Measurements from ENCODE around the gene PROK1.

Gene PROK1

GRCh38 chr1:110489973-110490542 is 39.1 kb downstream of the PROK1 start:
- no peak for DNase-seq (ENCODE audit: low spot score)

DNA sequence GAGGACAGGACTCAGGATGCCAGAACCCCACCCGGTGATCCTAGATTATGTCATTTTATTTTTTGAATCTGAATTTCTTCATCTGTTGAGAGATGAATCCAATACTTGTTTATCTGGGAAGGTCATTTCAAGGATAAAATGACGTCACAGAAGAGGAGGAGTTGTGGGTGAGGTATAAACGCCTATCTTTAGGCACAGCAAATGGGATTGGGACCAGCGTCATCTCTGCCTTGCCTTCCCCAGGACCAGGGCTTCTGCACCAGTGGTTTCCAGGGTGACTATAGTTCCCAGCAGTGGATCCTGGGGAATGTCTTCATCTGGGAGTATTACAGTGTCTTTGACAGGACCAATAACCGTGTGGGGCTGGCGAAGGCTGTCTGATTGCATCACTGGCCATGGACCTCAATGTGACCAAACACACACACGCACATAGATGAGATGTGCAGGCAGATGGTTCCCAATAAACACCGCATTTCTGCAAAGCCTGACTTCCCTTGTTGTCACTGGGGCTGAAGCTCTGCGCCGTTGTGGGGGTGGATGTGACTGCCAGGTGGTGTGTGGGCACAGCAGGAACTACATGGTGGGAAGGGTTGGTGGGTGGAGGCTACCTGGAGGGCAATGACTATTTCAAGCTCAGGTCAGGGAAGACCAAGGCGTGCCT is 40.0 kb downstream of the PROK1 start:
- DNase-seq (ENCODE audit: low spot score), result no peak

- DNase-seq (ENCODE audit: low spot score), result no peak
Measured at GRCh38 chr1:110492573-110492972, 41.6 kb downstream of the PROK1 start.

DNA sequence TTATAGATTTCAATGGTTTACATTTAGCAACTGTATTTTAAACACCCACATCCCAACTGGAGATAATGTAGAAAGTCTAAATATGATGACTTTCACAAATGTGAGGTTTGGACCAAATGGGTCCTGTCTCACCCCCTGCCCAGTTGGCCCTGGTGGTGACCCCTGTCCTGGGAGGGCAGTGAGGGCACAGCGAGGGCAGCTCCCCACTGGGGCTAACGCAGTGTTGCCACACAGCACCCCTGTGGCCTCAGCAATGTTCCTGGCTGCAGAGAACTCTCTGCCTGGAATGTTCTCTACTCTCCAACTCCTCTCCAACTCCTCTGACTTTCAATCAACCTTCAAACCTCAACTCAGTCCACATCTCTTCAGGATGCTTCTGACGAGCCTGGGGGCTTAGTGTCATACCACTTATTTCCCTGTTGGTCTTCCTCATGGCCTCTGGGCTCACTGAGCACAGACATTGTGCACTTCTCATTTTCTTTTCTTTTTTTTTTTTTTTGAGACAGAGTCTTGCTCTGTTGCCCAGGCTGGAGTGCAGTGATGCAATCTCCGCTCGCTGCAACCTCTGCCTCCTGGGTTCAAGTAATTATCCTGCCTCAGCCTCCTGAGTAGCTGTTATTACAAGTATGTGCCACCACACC is 42.2 kb downstream of the PROK1 start:
- DNase-seq (ENCODE audit: low spot score), result no peak

DNA sequence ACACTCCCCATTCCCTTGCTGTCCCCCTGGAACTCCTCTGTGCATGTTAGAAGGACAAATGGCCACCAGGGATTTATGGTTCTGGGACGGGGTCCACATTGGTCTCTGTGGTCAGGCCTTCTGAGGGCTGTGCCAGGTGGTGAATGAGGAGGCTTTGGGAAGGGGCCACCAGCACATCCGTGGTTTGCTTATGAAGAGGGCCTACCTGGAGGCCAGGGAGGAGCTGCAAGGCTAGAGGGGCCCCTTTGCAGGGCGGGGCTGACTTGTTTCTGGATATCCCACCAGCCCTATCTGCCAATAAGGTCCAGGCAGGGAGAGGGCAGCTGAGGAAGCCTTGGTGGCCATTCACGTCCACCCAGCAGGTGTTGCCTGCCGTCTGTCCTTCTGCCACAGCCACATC is 43.1 kb downstream of the PROK1 start:
- DNase-seq (ENCODE audit: low spot score), result no peak

GRCh38 chr1:110494522-110495406 is 43.8 kb downstream of the PROK1 start:
- DNase-seq (ENCODE audit: low spot score), result no peak

DNA sequence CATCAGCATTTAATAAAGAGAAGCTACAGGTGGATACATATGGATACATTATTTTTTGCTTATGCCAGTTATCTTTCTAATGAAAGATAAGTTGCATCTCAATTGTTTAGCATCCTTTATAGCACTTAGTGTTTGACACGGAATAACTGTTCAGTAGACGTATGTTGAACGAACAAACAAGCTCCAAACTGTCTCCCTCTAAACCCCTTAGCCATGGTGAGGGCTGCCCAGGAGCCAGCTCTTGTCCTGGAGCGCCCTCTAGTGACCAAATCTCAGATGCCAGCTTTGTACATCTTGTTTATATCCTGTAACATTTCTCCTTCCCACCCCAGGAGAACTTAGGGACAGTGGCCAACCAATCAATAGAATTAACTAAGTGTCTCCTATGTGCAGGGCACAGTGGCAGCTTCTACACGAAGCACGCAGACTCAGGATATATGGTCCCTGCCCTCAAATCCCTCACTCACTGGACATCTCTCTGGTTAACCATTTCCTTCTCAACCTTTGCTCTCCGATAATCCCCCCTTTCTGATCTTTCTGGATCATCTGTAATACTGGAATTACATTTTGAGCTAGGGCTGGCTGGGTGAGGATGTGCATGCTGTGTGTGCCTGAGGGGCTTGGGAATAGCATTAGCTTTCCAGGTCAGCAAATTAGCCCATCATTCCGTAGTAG is 45.1 kb downstream of the PROK1 start:
- DNase-seq (ENCODE audit: low spot score), result peak; percentile 80

DNA sequence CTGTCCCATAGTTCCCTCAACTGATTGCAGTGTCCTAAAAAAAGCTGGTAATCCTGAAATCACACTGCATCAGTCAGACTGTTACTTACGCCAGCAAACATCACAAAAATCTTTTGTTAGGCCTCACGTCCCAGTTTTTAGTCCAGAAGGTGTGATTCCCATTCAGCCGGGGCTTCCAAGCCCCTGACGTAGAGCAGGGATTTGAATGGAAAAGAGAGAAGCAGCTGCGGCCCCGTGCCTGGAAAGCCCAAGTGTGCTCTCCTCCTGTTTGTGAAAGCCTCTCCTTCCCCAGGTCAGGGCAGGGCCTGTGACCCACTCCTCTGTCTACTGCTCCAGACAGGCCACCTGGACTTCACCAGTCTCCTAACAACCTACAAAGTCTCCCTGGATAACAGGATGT is 47.3 kb downstream of the PROK1 start:
- DNase-seq (ENCODE audit: low spot score), result no peak

GRCh38 chr1:110501488-110502132 is 50.7 kb downstream of the PROK1 start:
- no peak for DNase-seq (ENCODE audit: low spot score)

- no peak for DNase-seq (ENCODE audit: low spot score)
Measured at GRCh38 chr1:110502402-110503151, 51.6 kb downstream of the PROK1 start.

GRCh38 chr1:110503471-110503870 is 52.5 kb downstream of the PROK1 start:
- DNase-seq (ENCODE audit: low spot score), result no peak

DNA sequence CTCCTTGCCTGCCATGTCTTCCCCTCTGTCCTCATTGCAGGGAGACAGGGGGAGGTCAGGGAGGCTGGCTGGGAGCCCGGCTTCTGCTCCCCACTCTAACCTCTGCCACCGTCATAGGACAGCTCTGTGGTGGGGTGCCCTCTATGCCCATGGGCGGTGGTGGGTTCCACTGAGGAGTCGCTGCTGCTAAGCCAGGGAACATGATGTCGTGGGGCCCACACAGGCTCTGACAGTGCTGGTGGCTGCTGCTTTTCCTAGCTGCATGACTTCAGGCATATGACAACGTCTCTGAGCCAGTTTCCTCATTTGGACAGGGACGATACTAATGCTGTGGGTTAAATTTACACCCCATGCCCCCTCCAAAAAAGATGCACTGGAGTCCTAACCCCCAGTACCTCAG is 53.3 kb downstream of the PROK1 start:
- no peak for DNase-seq (ENCODE audit: low spot score)

- DNase-seq (ENCODE audit: low spot score), result no peak
Measured at GRCh38 chr1:110505596-110505995, 54.6 kb downstream of the PROK1 start.

- DNase-seq (ENCODE audit: low spot score), result no peak
Measured at GRCh38 chr1:110506541-110506940, 55.6 kb downstream of the PROK1 start.
